ENCODE results near the gene GBP5.

DNA sequence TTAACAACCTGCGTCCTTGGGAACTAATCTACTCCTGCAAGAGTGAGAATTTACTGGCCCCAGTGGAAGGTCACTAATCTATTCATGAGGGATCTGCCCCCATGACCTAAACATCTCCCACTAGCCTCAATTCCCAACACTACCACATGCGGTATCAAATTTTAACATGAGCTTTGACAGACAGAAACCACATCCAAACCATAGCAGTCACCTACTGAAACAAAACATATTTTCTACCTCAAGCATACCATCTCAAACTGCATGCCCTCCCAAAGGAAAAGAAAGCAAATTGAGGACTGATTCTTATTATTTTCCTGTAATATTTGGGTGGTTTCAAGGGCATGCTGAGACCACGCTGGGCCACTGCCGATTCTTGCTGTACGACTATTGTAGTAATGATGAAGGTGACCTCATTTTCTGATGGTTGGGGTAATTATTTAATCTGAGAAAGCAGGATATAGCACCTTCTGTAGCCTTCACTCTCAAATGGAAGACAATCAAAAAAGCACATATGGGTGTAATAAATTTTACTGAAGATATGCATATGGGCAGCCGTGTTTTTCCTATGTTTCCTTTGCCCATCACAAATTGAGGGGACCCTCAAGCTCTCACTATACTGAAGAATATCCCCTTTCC lies 13.2 kb upstream of the GBP5 start:
- TF ChIP-seq ARID2 (CRISPR knock-in tag; IDR thresholded peaks at IDR 0.05; ENCODE audit: borderline replicate concordance) = no peak
- TF ChIP-seq, protein P1, sequence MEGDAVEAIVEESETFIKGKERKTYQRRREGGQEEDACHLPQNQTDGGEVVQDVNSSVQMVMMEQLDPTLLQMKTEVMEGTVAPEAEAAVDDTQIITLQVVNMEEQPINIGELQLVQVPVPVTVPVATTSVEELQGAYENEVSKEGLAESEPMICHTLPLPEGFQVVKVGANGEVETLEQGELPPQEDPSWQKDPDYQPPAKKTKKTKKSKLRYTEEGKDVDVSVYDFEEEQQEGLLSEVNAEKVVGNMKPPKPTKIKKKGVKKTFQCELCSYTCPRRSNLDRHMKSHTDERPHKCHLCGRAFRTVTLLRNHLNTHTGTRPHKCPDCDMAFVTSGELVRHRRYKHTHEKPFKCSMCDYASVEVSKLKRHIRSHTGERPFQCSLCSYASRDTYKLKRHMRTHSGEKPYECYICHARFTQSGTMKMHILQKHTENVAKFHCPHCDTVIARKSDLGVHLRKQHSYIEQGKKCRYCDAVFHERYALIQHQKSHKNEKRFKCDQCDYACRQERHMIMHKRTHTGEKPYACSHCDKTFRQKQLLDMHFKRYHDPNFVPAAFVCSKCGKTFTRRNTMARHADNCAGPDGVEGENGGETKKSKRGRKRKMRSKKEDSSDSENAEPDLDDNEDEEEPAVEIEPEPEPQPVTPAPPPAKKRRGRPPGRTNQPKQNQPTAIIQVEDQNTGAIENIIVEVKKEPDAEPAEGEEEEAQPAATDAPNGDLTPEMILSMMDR (CRISPR knock-in tag; IDR thresholded peaks at IDR 0.05) = no peak
- TF ChIP-seq ZFP37 (CRISPR knock-in tag; IDR thresholded peaks at IDR 0.05; ENCODE audit: borderline replicate concordance) = no peak
- no peak for TF ChIP-seq ZNF850 (CRISPR knock-in tag; conservative IDR thresholded peaks at IDR 0.05)
- no peak for TF ChIP-seq TEAD3 (CRISPR knock-in tag; optimal IDR thresholded peaks at IDR 0.05; ENCODE audit: borderline replicate concordance)
- no peak for TF ChIP-seq GABPA (IDR thresholded peaks at IDR 0.05; ENCODE audit: low read depth, low read length)
- no peak for TF ChIP-seq GABPA (CRISPR knock-in tag; IDR thresholded peaks at IDR 0.05; ENCODE audit: low read depth)
- TF ChIP-seq ZSCAN29 (CRISPR knock-in tag; conservative IDR thresholded peaks at IDR 0.05) = no peak
- TF ChIP-seq EZH2 (conservative IDR thresholded peaks at IDR 0.05; ENCODE audit: low read depth, low read length) = no peak
- TF ChIP-seq, protein P2, sequence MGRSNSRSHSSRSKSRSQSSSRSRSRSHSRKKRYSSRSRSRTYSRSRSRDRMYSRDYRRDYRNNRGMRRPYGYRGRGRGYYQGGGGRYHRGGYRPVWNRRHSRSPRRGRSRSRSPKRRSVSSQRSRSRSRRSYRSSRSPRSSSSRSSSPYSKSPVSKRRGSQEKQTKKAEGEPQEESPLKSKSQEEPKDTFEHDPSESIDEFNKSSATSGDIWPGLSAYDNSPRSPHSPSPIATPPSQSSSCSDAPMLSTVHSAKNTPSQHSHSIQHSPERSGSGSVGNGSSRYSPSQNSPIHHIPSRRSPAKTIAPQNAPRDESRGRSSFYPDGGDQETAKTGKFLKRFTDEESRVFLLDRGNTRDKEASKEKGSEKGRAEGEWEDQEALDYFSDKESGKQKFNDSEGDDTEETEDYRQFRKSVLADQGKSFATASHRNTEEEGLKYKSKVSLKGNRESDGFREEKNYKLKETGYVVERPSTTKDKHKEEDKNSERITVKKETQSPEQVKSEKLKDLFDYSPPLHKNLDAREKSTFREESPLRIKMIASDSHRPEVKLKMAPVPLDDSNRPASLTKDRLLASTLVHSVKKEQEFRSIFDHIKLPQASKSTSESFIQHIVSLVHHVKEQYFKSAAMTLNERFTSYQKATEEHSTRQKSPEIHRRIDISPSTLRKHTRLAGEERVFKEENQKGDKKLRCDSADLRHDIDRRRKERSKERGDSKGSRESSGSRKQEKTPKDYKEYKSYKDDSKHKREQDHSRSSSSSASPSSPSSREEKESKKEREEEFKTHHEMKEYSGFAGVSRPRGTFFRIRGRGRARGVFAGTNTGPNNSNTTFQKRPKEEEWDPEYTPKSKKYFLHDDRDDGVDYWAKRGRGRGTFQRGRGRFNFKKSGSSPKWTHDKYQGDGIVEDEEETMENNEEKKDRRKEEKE (IDR thresholded peaks at IDR 0.05) = no peak
- TF ChIP-seq, protein P3, sequence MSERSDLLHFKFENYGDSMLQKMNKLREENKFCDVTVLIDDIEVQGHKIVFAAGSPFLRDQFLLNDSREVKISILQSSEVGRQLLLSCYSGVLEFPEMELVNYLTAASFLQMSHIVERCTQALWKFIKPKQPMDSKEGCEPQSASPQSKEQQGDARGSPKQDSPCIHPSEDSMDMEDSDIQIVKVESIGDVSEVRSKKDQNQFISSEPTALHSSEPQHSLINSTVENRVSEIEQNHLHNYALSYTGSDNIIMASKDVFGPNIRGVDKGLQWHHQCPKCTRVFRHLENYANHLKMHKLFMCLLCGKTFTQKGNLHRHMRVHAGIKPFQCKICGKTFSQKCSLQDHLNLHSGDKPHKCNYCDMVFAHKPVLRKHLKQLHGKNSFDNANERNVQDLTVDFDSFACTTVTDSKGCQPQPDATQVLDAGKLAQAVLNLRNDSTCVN (CRISPR knock-in tag; IDR thresholded peaks at IDR 0.05; ENCODE audit: borderline replicate concordance) = no peak
- TF ChIP-seq, protein P4, sequence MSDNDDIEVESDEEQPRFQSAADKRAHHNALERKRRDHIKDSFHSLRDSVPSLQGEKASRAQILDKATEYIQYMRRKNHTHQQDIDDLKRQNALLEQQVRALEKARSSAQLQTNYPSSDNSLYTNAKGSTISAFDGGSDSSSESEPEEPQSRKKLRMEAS (IDR thresholded peaks at IDR 0.05) = no peak
- no peak for TF ChIP-seq ARNTL (CRISPR knock-in tag; IDR thresholded peaks at IDR 0.05)
- TF ChIP-seq TOPORS (CRISPR knock-in tag; IDR thresholded peaks at IDR 0.05) = no peak
